Urinary bladder (tissue), 4 donors: ENCODE results near the gene DNAH1. TPM values are rescaled to one million over a fixed set of nuclear protein-coding genes. Genes with fewer than 3 reads are reported as not detected.

Experiments
- DNase-seq: peaks from one replicate; pipeline ENCODE4 v3.0.0-alpha.2; 2015; ENCODE audit errors: extremely low spot score
- H3K27ac ChIP-seq: one replicate; pipeline ENCODE4 v1.5.1; 2013; ENCODE audit warnings: low read depth, mild to moderate bottlenecking, moderate library complexity
- H3K36me3 ChIP-seq: one replicate; pipeline ENCODE4 v1.6.1; 2013; ENCODE audit warnings: mild to moderate bottlenecking, moderate library complexity; ENCODE audit not compliant: insufficient read depth
- H3K4me1 ChIP-seq: one replicate; pipeline ENCODE4 v1.6.1; 2013; ENCODE audit warnings: mild to moderate bottlenecking, moderate library complexity; ENCODE audit not compliant: insufficient read depth
- H3K4me3 ChIP-seq: one replicate; pipeline ENCODE4 v1.5.1; 2013; ENCODE audit warnings: low read depth, low read length
- WGBS: extraction: QIAGEN DNeasy Blood & Tissue Kit; methylation state at CpG from one replicate; pipeline ENCODE4 v1.1.7; 2013; 5-methylcytosine and 5-hydroxymethylcytosine counted together
- polyA plus RNA-seq: library from polyadenylated mRNA; stranded (reverse); fragments of 200-250 nt; gene quantifications from one replicate; pipeline ENCODE4 v1.2.3, GENCODE V29; 2013
- total RNA-seq: library from RNA; depleted of rRNA; stranded (reverse); fragments of >200 nt; gene quantifications from one replicate; pipeline ENCODE4 v1.2.3, GENCODE V29; 2014
- donor health status: healthy with polysubstance abuse.
- donor health status: healthy.

The DNAH1 gene
- total and polyA plus RNA-seq, 2 donors, result 2.2 to 3.5 TPM

DNA sequence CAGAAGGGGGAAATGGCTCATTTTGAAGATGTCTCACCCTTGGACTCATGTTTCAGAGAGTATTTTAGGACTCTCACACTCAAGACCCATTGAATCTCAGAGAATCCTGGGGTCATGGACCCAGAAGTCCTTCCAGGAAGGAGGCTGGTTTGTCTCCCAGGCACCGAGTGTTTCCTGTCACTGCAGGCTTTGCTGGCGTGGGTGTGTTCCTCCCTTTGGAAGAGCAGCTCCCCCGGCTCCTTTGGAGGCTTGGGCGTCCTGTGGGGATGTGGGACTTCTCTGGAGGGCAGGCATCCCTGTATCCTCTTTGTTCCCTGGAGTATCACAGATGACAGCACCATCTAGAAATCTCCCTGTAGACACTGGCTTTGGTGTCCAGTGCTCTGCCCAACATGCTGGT, 40.0 kb downstream of the DNAH1 start:
- no peak for DNase-seq
- 82% methylated on average over 4 of the region's 4 CpGs for WGBS
- Histone ChIP-seq H3K27ac (no peak overlapping the region), H3K4me3 (no peak overlapping the region), H3K36me3 (no peaks in the 10 kb centered on the region), H3K4me1 (no peaks in the 10 kb centered on the region)

- Histone ChIP-seq H3K4me1 (no peaks in the 10 kb centered on the region), H3K4me3 (no peak overlapping the region), H3K27ac (no peak overlapping the region), H3K36me3 (no peaks in the 10 kb centered on the region)
- 92% methylated on average over 27 of the region's 27 CpGs for WGBS
- DNase-seq, result no peak
These were observed 41.3 kb downstream of the DNAH1 start for GRCh38 chr3:52357151-52358080.

- 91% methylated on average over 18 of the region's 18 CpGs for WGBS
- DNase-seq, result no peak
- Histone ChIP-seq H3K36me3 (no peaks in the 10 kb centered on the region), H3K27ac (no peak overlapping the region), H3K4me3 (no peak overlapping the region), H3K4me1 (no peaks in the 10 kb centered on the region)
These were observed 42.3 kb downstream of the DNAH1 start for GRCh38 chr3:52358362-52358940.

GRCh38 chr3:52359116-52359855, 43.2 kb downstream of the DNAH1 start:
- no peak for DNase-seq
- no peak overlapping the region for H3K27ac ChIP-seq
- no peaks in the 10 kb centered on the region for H3K4me1 ChIP-seq
- WGBS, result 88% methylated on average over 12 of the region's 12 CpGs
- H3K36me3 ChIP-seq, result no peaks in the 10 kb centered on the region
- no peak overlapping the region for H3K4me3 ChIP-seq

GRCh38 chr3:52361011-52361410, 44.9 kb downstream of the DNAH1 start:
- DNase-seq, result no peak
- Histone ChIP-seq H3K4me3 (no peak overlapping the region), H3K27ac (no peak overlapping the region), H3K36me3 (no peaks in the 10 kb centered on the region), H3K4me1 (no peaks in the 10 kb centered on the region)
- 89% methylated on average over 9 of the region's 9 CpGs for WGBS

DNA sequence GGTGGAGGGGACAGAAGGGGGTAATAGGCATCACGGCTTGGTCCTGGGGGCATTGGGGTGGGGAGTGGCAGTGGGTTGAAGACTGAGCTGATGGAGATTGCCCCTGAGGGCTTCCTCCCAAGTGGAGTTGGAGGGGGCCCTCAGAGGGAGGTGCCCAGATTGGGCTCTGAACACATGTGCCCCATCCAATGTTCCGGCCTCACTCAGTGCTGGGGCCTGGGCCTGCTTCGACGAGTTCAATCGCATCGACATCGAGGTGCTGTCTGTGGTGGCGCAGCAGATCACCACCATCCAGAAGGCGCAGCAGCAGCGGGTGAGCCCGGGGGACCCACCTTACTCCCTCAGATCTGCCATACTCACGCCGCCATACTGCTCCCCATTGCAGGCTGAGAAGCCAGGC, 45.3 kb downstream of the DNAH1 start:
- Histone ChIP-seq H3K27ac (no peak overlapping the region), H3K36me3 (no peaks in the 10 kb centered on the region), H3K4me3 (no peak overlapping the region), H3K4me1 (no peaks in the 10 kb centered on the region)
- WGBS, result 96% methylated on average over 13 of the region's 13 CpGs
- no peak for DNase-seq

DNA sequence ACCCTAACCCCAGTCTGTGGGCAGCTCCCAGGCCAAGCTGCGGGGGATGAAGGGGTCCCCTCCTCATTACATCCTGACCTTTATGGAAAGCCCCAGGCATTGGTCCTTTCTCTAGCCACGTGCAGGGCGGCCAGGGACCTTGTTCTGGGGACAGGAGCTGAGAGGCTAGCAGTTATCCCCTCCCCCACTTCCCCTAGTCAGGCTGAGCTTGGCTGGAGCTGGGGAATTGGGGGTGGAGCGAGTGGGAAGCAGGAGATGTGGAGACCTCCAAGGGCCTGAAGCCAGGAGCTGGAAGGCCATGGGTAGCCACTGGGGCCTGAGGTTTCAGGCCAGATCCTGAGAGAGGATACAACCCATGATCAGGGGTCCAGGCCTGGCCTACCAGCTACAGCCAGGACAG, 45.8 kb downstream of the DNAH1 start:
- H3K36me3 ChIP-seq, result no peaks in the 10 kb centered on the region
- 80% methylated on average over 4 of the region's 4 CpGs for whole genome bisulfite sequencing
- H3K4me3 ChIP-seq, result no peak overlapping the region
- no peak overlapping the region for H3K27ac ChIP-seq
- DNase-seq, result no peak
- no peaks in the 10 kb centered on the region for H3K4me1 ChIP-seq

DNA sequence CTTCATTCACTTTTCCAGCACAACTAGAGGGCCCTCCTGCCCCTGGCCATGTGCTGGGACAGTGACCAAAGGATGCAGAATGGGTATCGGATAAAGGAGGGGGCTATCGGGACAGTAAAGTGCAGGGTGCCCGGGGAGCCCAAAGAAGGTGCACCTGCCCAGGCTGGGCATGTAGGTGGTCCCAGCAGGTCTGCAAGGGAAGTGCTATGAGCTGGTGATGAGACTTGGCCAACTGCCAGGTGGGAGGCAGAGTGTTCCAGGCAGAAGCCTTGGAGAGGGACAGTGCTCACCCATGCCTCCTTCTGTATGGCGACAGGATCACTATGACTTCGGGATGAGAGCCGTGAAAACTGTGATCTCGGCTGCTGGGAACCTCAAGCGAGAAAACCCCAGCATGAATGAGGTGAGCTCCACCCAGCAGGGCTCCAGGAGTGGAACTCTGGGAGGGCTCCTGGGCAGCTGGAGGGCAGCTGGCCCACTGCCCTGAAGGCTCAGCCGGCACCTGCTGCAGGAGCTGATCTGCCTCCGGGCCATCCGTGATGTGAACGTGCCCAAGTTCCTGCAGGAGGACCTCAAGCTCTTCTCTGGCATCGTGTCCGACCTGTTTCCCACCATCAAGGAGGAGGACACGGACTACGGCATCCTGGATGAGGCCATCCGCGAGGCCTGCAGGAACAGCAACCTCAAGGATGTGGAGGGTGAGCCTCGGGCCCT, 48.4 kb downstream of the DNAH1 start:
- 93% methylated on average over 19 of the region's 19 CpGs for WGBS
- Histone ChIP-seq H3K4me3 (no peak overlapping the region), H3K27ac (no peak overlapping the region), H3K36me3 (no peaks in the 10 kb centered on the region), H3K4me1 (no peaks in the 10 kb centered on the region)
- DNase-seq, result no peak

DNA sequence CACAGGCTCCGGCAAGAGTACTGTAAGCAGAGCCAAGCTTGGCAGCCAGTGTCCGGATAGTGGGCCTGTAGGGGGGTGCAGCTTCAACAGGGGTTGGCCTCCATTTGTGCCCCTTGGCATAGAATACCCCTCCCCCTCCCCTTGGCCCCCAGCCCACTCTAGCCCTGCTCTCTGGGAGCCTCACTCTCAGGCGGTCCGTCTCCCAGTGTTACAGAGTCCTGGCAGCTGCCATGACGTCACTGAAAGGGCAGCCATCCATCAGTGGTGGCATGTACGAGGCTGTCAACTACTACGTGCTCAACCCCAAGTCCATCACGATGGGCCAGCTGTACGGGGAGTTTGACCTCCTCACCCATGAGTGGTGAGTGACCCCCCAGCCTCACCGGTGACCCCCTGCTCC, 50.4 kb downstream of the DNAH1 start:
- no peaks in the 10 kb centered on the region for H3K36me3 ChIP-seq
- H3K4me3 ChIP-seq, result no peak overlapping the region
- WGBS, result 92% methylated on average over 10 of the region's 10 CpGs
- no peaks in the 10 kb centered on the region for H3K4me1 ChIP-seq
- DNase-seq, result no peak
- no peak overlapping the region for H3K27ac ChIP-seq

DNA sequence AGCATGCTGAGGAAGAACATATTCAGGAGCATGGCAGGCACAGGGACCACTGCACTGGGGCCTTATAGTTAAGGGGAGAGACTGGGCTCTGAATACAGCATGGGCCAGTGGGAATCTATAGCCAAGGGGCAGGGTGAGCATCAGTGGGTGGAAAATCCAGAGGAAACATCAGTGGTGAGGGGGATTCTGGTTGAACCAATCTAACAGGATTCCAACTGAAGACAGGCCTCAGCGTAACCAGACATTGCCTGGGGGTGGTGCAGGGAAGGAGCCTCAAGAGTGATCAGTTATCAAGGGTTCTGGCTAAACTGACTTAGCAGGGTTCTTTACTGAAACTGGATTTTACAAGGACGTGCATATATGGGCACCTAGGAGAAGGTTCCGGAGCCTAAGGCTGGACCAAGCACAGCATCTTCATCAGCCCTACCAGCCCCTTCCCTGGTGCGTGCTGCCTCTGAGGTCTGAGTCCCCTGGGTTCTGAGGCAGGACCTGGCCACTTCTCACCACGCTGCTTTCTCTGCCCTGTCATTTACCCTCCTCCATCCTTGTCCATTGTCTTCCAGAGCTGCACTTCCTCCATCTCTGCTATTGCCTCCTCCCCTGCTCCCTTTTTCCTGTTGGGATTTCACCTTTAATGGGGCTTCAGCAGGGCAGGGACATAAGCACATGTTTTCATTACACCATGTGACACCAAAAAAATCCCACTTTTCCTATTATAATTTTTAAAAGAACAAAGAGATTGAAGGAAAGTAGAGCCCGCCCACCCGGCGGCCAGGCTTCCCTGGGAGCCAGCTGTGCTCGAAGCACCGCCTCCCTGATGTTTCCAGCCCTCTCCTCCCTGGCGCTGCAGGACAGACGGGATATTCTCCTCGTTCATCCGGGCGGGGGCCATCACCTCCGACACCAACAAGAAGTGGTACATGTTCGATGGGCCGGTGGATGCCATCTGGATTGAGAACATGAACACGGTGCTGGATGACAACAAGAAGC, 52.1 kb downstream of the DNAH1 start:
- Histone ChIP-seq H3K4me3 (no peak overlapping the region), H3K4me1 (no peaks in the 10 kb centered on the region), H3K36me3 (no peaks in the 10 kb centered on the region), H3K27ac (no peak overlapping the region)
- 55% methylated on average over 19 of the region's 19 CpGs for WGBS
- DNase-seq, result no peak

- DNase-seq, result no peak
- H3K4me1 ChIP-seq, result no peaks in the 10 kb centered on the region
- no peak overlapping the region for H3K27ac ChIP-seq
- H3K4me3 ChIP-seq, result no peak overlapping the region
- no peaks in the 10 kb centered on the region for H3K36me3 ChIP-seq
- WGBS, result 90% methylated on average over 13 of the region's 13 CpGs
These were observed 54.4 kb downstream of the DNAH1 start for GRCh38 chr3:52370531-52370930.

GRCh38 chr3:52372822-52373504, 56.8 kb downstream of the DNAH1 start:
- WGBS, result 39% methylated on average over 40 of the region's 40 CpGs
- no peaks in the 10 kb centered on the region for H3K4me1 ChIP-seq
- no peak overlapping the region for H3K4me3 ChIP-seq
- no peak overlapping the region for H3K27ac ChIP-seq
- DNase-seq, result no peak
- H3K36me3 ChIP-seq, result no peaks in the 10 kb centered on the region
